Measurements from ENCODE around the gene MAG. TPM values are rescaled to one million over a fixed set of nuclear protein-coding genes. Genes with fewer than 3 reads are reported as not detected.

MAG gene
- total RNA-seq, 1 experiment from 2014 or later, result 13.4 TPM

- Histone ChIP-seq H3K9me2 (ENCODE audit: insufficient read depth) (no peaks in the 10 kb centered on the region), H2AFZ (no peak overlapping the region), H3K36me3 (ENCODE audit: low read depth) (peaks cover 4% of the 10 kb centered on the region; the same call in 1 of the 2 replicates), H3K27ac (no peak overlapping the region), H3F3A (ENCODE audit: insufficient read depth, low read depth) (peaks cover 7% of the 10 kb centered on the region; the same call in 1 of the 2 replicates), H3K4me1 (replicated peaks; ENCODE audit: insufficient read depth) (no peaks in the 10 kb centered on the region), H3K4me2 (no peak overlapping the region), H3K9me3 (ENCODE audit: insufficient read depth, low read depth) (no peaks in the 10 kb centered on the region), H4K20me1 (ENCODE audit: insufficient read depth) (no peaks in the 10 kb centered on the region; the same call in 1 of the 2 replicates), H3K4me3 (no peak overlapping the region), H3K27me3 (ENCODE audit: insufficient read depth, low read depth) (no peaks in the 10 kb centered on the region), H3K79me2 (ENCODE audit: low read depth) (no peaks in the 10 kb centered on the region)
- no peak for TF ChIP-seq EZH2 (IDR thresholded peaks at IDR 0.05; ENCODE audit: low read depth)
- no peak for TF ChIP-seq CTCF (conservative IDR thresholded peaks at IDR 0.05)
- ChIA-PET POLR2A (ENCODE audit: unreplicated experiment) (no interaction called here), CTCF (no interaction called here)
- TSS peak; percentile 18 for BruUV-seq (replicated peaks)
- intact Hi-C loops (cut with micrococcal nuclease; ENCODE audit: unreplicated experiment), result no loop called here
- DNase-seq, result no peak
Measured at GRCh38 chr19:35278578-35279284, 13.2 kb upstream of the MAG start.

GRCh38 chr19:35279374-35279773, 12.6 kb upstream of the MAG start:
- Histone ChIP-seq H3K4me2 (no peak overlapping the region), H2AFZ (no peak overlapping the region), H3K9me2 (ENCODE audit: insufficient read depth) (no peaks in the 10 kb centered on the region), H4K20me1 (ENCODE audit: insufficient read depth) (no peaks in the 10 kb centered on the region; the same call in 1 of the 2 replicates), H3F3A (ENCODE audit: insufficient read depth, low read depth) (peaks cover 7% of the 10 kb centered on the region; the same call in 1 of the 2 replicates), H3K79me2 (ENCODE audit: low read depth) (no peaks in the 10 kb centered on the region), H3K36me3 (ENCODE audit: low read depth) (peaks cover 4% of the 10 kb centered on the region; the same call in 1 of the 2 replicates), H3K27me3 (ENCODE audit: insufficient read depth, low read depth) (no peaks in the 10 kb centered on the region), H3K9me3 (ENCODE audit: insufficient read depth, low read depth) (no peaks in the 10 kb centered on the region), H3K4me3 (no peak overlapping the region), H3K27ac (no peak overlapping the region), H3K4me1 (replicated peaks; ENCODE audit: insufficient read depth) (no peaks in the 10 kb centered on the region)
- DNase-seq, result no peak
- POLR2A ChIA-PET (ENCODE audit: unreplicated experiment), result no interaction called here
- BruUV-seq (replicated peaks), result no TSS peak
- intact Hi-C loops (cut with micrococcal nuclease; ENCODE audit: unreplicated experiment), result no loop called here
- TF ChIP-seq CTCF (conservative IDR thresholded peaks at IDR 0.05) (no peak), EZH2 (IDR thresholded peaks at IDR 0.05; ENCODE audit: low read depth) (no peak)
- CTCF ChIA-PET, result no interaction called here

- Histone ChIP-seq H4K20me1 (ENCODE audit: insufficient read depth) (no peaks in the 10 kb centered on the region; the same call in 1 of the 2 replicates), H3K27me3 (ENCODE audit: insufficient read depth, low read depth) (no peaks in the 10 kb centered on the region), H3K4me1 (replicated peaks; ENCODE audit: insufficient read depth) (no peaks in the 10 kb centered on the region), H3F3A (ENCODE audit: insufficient read depth, low read depth) (peaks cover 10% of the 10 kb centered on the region; the same call in 1 of the 2 replicates), H3K4me3 (no peak overlapping the region), H2AFZ (no peak overlapping the region), H3K79me2 (ENCODE audit: low read depth) (no peaks in the 10 kb centered on the region), H3K9me2 (ENCODE audit: insufficient read depth) (no peaks in the 10 kb centered on the region), H3K36me3 (ENCODE audit: low read depth) (peaks cover 4% of the 10 kb centered on the region; the same call in 1 of the 2 replicates), H3K9me3 (ENCODE audit: insufficient read depth, low read depth) (no peaks in the 10 kb centered on the region), H3K27ac (no peak overlapping the region), H3K4me2 (no peak overlapping the region)
- DNase-seq, result no peak
- BruUV-seq (replicated peaks), result no TSS peak
- intact Hi-C loops (cut with micrococcal nuclease; ENCODE audit: unreplicated experiment), result no loop called here
- TF ChIP-seq EZH2 (IDR thresholded peaks at IDR 0.05; ENCODE audit: low read depth), result no peak
- no peak for TF ChIP-seq CTCF (conservative IDR thresholded peaks at IDR 0.05)
- POLR2A ChIA-PET (ENCODE audit: unreplicated experiment), result no interaction called here
- CTCF ChIA-PET, result no interaction called here
Measured at GRCh38 chr19:35279985-35280821, 11.8 kb upstream of the MAG start.

Data from PC-9 (cell line).